Endothelial cell of umbilical vein (primary cell): ENCODE results near the gene COL28A1.

Experiments
- EZH2 ChIP-seq: IDR thresholded peaks from 2 replicates; pipeline ENCODE4 v1.6.1; 2012; ENCODE audit warnings: borderline replicate concordance, low read depth, mild to moderate bottlenecking, moderate library complexity, low read length, inconsistent platforms; ENCODE audit not compliant: severe bottlenecking
- FOS ChIP-seq: IDR thresholded peaks from 2 replicates; pipeline ENCODE4 v1.6.1; 2011; ENCODE audit warnings: mild to moderate bottlenecking, low read length, moderate library complexity, borderline replicate concordance; ENCODE audit not compliant: insufficient read depth
- JUN ChIP-seq: IDR thresholded peaks from 2 replicates; pipeline ENCODE4 v1.6.1; 2011; ENCODE audit warnings: borderline replicate concordance, low read depth; ENCODE audit not compliant: insufficient read length, insufficient read depth
- MYC ChIP-seq: IDR thresholded peaks from one replicate; pipeline ENCODE4 v1.6.1; 2011; ENCODE audit warnings: mild to moderate bottlenecking, low read depth, low read length
- POLR2A ChIP-seq: IDR thresholded peaks from 2 replicates; pipeline ENCODE4 v1.6.1; 2012; ENCODE audit warnings: low read depth, mild to moderate bottlenecking, control low read depth, low read length
- POLR2AphosphoS5 ChIP-seq: IDR thresholded peaks from 2 replicates; pipeline ENCODE4 v1.6.1; 2012; ENCODE audit warnings: low read depth, mild to moderate bottlenecking, control low read depth, low read length, moderate library complexity; ENCODE audit not compliant: insufficient read depth
- TF ChIP-seq, protein P1 (sequence below), 2 donors: IDR thresholded peaks; 1 replicate in 1 of 2; 2 replicates in 1 of 2; pipeline ENCODE4 v1.5.1; 2011; ENCODE audit warnings: low read length in 2 of 2, mild to moderate bottlenecking in 2 of 2, moderate library complexity in 2 of 2, control low read depth in 1 of 2, inconsistent platforms in 1 of 2, low read depth in 1 of 2; ENCODE audit not compliant: insufficient read depth in 1 of 2; ENCODE audit errors: extremely low read depth in 1 of 2
- TF ChIP-seq, protein P2 (sequence below): IDR thresholded peaks from 2 replicates; pipeline ENCODE4 v1.6.1; 2011; ENCODE audit not compliant: insufficient read depth, insufficient read length

DNA sequence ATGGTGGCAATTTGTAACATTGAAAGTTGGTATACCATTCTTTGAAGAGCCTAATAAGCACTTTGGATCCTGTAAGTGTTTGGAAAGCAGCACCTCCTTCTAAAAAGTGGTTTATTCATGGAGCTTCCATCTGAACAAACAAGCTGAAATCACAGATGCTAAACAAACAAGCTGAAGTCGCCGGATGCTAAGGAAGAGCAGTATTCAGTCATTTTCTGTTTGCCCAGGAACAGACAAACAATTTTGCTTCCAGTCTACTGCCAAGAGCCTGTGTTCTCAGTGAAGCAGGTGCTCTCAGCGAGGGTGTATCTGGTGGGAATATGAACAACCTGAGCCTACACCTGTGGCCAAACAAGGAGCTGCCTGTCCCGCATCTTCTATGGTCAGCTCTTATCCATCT lies 6.3 kb downstream of the COL28A1 start:
- TF ChIP-seq, protein P1, sequence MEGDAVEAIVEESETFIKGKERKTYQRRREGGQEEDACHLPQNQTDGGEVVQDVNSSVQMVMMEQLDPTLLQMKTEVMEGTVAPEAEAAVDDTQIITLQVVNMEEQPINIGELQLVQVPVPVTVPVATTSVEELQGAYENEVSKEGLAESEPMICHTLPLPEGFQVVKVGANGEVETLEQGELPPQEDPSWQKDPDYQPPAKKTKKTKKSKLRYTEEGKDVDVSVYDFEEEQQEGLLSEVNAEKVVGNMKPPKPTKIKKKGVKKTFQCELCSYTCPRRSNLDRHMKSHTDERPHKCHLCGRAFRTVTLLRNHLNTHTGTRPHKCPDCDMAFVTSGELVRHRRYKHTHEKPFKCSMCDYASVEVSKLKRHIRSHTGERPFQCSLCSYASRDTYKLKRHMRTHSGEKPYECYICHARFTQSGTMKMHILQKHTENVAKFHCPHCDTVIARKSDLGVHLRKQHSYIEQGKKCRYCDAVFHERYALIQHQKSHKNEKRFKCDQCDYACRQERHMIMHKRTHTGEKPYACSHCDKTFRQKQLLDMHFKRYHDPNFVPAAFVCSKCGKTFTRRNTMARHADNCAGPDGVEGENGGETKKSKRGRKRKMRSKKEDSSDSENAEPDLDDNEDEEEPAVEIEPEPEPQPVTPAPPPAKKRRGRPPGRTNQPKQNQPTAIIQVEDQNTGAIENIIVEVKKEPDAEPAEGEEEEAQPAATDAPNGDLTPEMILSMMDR (IDR thresholded peaks at IDR 0.05; ENCODE audit: extremely low read depth in 1 of 2, insufficient read depth in 1 of 2, low read depth in 1 of 2, low read length in 2 of 2), result no peak
- no peak for TF ChIP-seq POLR2A
- TF ChIP-seq JUN, result no peak
- no peak for TF ChIP-seq EZH2
- no peak for TF ChIP-seq POLR2AphosphoS5
- TF ChIP-seq, protein P2, sequence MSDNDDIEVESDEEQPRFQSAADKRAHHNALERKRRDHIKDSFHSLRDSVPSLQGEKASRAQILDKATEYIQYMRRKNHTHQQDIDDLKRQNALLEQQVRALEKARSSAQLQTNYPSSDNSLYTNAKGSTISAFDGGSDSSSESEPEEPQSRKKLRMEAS, result no peak
- TF ChIP-seq MYC, result no peak
- TF ChIP-seq FOS, result no peak
